ENCODE results near the gene ARHGEF2.
A peak's percentile ranks its signal among the peaks of the same experiment; 100 is the strongest.

Gene ARHGEF2

DNA sequence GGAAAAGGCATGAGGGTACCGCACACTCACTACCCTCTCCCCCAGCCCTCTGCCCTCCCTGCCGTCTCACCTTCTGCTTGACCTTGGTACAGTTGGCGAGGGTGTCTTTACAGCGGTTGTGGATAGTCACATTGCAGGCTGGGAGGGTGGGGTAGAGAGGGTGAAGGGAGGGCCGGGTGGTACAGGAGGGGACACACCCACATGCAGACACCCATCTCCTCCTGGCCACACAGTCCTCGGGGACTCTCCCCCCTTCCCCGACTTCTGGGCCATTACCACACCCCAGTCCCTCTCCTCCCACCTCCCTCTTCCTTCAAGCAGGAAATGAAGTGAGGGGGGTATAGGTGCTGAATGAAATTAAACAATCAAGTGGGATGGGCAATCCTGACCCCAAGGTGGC lies 11.6 kb downstream of the ARHGEF2 start:
- H3K4me3 ChIP-seq (replicated peaks; ENCODE audit: low read depth, low read length): no peak overlapping the region
- no peak for DNase-seq (ENCODE audit: low read depth)
- TF ChIP-seq, protein P1, sequence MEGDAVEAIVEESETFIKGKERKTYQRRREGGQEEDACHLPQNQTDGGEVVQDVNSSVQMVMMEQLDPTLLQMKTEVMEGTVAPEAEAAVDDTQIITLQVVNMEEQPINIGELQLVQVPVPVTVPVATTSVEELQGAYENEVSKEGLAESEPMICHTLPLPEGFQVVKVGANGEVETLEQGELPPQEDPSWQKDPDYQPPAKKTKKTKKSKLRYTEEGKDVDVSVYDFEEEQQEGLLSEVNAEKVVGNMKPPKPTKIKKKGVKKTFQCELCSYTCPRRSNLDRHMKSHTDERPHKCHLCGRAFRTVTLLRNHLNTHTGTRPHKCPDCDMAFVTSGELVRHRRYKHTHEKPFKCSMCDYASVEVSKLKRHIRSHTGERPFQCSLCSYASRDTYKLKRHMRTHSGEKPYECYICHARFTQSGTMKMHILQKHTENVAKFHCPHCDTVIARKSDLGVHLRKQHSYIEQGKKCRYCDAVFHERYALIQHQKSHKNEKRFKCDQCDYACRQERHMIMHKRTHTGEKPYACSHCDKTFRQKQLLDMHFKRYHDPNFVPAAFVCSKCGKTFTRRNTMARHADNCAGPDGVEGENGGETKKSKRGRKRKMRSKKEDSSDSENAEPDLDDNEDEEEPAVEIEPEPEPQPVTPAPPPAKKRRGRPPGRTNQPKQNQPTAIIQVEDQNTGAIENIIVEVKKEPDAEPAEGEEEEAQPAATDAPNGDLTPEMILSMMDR (IDR thresholded peaks at IDR 0.05; ENCODE audit: low read length, missing control alignments): no peak

DNA sequence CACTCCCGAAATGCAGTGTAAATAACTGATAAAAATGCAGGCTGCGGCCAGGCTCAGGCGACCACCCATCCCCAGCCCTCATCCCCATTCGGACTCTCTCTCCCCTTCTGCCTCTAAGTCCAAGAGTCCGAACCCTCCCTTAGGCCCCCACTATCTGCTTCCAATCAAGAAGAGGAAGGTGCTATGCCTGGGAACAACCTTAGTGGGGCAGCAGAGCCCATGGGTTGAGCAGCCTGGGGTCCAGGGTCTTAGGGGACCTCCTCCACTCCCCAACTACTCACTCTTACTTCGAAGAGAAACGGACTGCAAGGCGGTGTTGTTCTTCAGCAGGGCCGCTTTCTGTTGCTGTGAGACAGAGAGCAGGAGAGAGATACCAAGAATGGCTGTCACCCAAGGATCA lies 12.2 kb downstream of the ARHGEF2 start:
- TF ChIP-seq, protein P1 (IDR thresholded peaks at IDR 0.05; ENCODE audit: low read length, missing control alignments): peak; percentile 17
- no peak overlapping the region for H3K4me3 ChIP-seq (replicated peaks; ENCODE audit: low read depth, low read length)
- DNase-seq (ENCODE audit: low read depth): no peak

DNA sequence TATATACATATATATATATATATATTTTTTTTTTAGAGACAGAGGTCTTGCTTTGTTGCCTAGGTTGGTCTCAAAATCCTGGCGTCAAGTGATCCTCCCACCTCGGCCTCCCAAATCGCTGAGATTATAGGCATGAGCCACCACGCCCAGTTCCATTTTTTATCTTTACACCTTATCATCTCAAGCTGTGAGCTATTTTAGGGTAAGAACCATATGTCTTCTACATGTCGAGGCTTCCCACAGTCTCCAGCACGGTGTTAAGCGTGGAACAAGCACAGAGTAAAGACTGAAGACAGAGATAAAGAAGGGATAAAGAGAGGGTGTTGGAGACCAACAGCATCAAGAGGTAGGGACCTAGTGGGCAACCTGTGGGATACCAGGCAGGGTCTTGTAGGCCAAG lies 14.2 kb downstream of the ARHGEF2 start:
- no peak for DNase-seq (ENCODE audit: low read depth)
- TF ChIP-seq, protein P1 (IDR thresholded peaks at IDR 0.05; ENCODE audit: low read length, missing control alignments): no peak
- no peak overlapping the region for H3K4me3 ChIP-seq (replicated peaks; ENCODE audit: low read depth, low read length)

DNA sequence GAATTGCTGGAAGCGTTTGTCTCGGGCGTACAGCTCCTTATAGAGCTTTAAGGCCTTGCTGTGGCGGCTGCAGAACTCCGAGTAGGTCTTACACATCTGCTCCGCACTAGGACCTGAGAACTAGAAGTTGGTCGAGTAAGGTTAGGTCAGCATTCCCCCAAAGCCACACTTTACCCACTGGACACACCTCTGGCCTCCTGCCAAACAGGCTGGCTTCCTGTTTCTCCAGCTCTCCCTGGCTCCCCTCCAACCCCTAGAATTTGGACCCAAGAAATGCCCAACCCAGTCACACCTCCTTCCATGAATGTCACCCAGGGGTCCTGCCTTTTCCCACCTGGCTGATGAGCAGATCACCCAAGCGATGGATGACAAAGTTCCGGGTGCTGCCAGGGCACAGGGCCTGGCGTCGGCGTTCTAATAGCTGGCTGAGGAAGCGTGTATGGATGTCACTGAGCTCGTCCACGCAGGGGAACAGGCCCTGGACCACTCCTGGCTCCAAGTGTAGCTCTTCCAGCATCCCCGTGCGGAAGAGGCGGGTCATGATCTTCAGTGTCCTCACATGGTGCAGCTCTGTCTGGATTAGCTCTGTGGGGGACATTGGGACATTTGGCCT lies 15.6 kb downstream of the ARHGEF2 start:
- TF ChIP-seq, protein P1 (IDR thresholded peaks at IDR 0.05; ENCODE audit: low read length, missing control alignments): no peak
- H3K4me3 ChIP-seq (replicated peaks; ENCODE audit: low read depth, low read length): no peak overlapping the region
- DNase-seq (ENCODE audit: low read depth): peak; percentile 47

DNA sequence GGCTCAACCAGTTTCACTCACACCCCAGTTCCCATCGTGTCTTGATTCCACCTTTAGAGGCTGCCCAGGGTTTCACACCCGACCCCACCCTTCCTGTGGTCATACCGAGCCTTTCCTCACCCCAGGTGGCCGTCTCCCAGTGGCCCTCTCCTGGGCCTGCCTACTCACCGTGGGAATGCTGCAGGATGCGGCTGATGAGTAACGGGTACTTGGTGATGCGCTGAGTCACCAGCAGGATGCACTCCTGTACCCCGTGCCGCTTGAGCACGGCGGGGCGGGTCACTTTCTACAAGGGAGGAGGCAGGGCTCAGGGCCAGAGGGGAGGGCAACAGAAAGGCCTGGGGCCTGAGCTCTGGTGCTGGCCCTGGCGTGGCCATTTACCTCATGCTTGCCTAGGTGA lies 16.4 kb downstream of the ARHGEF2 start:
- TF ChIP-seq, protein P1 (IDR thresholded peaks at IDR 0.05; ENCODE audit: low read length, missing control alignments): peak; percentile 47
- DNase-seq (ENCODE audit: low read depth): peak; percentile 93
- no peak overlapping the region for H3K4me3 ChIP-seq (replicated peaks; ENCODE audit: low read depth, low read length)

DNA sequence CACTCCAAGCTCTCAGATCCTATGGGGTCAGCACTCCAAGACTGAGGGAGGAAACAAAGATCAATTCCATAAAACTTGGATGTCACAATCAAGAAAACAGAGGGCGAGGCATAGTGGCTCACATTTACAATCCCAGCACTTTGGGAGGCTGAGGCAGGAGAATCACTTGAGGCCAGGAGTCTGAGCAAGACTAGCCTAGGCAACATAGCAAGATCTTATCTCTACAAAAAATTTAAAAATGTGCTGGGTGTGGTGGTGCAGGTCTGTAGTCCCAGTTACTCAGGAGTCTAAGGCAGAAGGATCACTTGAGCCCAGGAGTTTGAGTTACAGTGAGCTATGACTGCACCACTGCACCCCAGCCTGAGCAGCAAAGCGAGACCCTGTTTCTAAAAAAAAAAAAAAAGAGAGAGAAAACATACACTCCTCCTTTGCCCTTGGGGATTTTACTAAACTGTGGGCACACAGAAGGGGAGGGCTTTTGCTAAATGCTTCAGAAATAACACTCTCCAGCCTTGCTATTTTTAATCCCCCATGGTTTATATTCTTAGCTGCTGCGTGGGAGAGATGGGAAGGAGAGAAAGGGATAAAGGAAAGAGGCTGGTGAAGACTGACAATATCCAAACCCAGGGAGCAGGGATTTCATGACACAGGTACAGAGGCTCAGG lies 18.1 kb downstream of the ARHGEF2 start:
- TF ChIP-seq, protein P1 (IDR thresholded peaks at IDR 0.05; ENCODE audit: low read length, missing control alignments): no peak
- DNase-seq (ENCODE audit: low read depth): no peak
- no peak overlapping the region for H3K4me3 ChIP-seq (replicated peaks; ENCODE audit: low read depth, low read length)

All from fibroblast of pulmonary artery (primary cell).